OCI-LY3 (cell line): ENCODE results near the gene GNB5.

Experiments used
- H2AFZ ChIP-seq: fragments of 200-600, 300-600 bp; shearing (Covaris generic); 2 replicates; pipeline ENCODE4 v1.6.0; 2014; ENCODE audit warnings: antibody characterized with exemption, low read depth, low read length
- H3K27ac ChIP-seq: fragments of 200-600, 300-600 bp; sonication (generic); 2 replicates; pipeline ENCODE4 v1.5.1; 2014; ENCODE audit warnings: mild to moderate bottlenecking, low read length, moderate library complexity, mixed read lengths
- H3K27me3 ChIP-seq: fragments of 200-600, 300-600 bp; sonication (generic); 2 replicates; pipeline ENCODE4 v1.6.1; 2014; ENCODE audit warnings: low read depth, low read length, mixed read lengths
- H3K36me3 ChIP-seq: fragments of 200-600, 300-600 bp; sonication (generic); replicated peaks from 2 replicates; pipeline ENCODE3; 2014; ENCODE audit warnings: low read depth, low read length, mixed read lengths
- H3K4me1 ChIP-seq: fragments of 300-600, 200-600 bp; sonication (generic); 2 replicates; pipeline ENCODE4 v1.6.1; 2014; ENCODE audit warnings: low read length, mixed read lengths
- H3K4me2 ChIP-seq: fragments of 200-600, 300-600 bp; sonication (generic); 2 replicates; pipeline ENCODE4 v1.6.1; 2014; ENCODE audit warnings: low read length, mixed read lengths
- H3K4me3 ChIP-seq: fragments of 300-600, 200-600 bp; sonication (generic); 2 replicates; pipeline ENCODE4 v1.5.1; 2014; ENCODE audit warnings: antibody characterized with exemption, mild to moderate bottlenecking, low read length, moderate library complexity
- H3K79me2 ChIP-seq: fragments of 300-600, 200-600 bp; shearing (Covaris generic); 2 replicates; pipeline ENCODE4 v1.6.1; 2014; ENCODE audit warnings: mild to moderate bottlenecking, low read length, mixed read lengths
- H3K9ac ChIP-seq: fragments of 300-600, 200-600 bp; shearing (Covaris generic); 2 replicates; pipeline ENCODE4 v1.6.0; 2014; ENCODE audit warnings: mild to moderate bottlenecking, low read length, moderate library complexity
- H3K9me3 ChIP-seq: fragments of 200-600, 300-600 bp; shearing (Covaris generic); 2 replicates; pipeline ENCODE4 v1.6.1; 2014; ENCODE audit warnings: low read length, mixed read lengths; ENCODE audit not compliant: insufficient read depth
- H4K20me1 ChIP-seq: fragments of 200-600, 300-600 bp; sonication (generic); 2 replicates; pipeline ENCODE4 v1.6.1; 2016; ENCODE audit warnings: low read length, mixed read lengths; ENCODE audit not compliant: insufficient read depth
- CTCF ChIP-seq: fragments of 200-600, 300-600 bp; sonication (generic); IDR thresholded peaks from 2 replicates; pipeline ENCODE4 v1.5.1; 2014; ENCODE audit warnings: antibody characterized with exemption, low read length, low read depth
- EZH2phosphoT487 ChIP-seq: fragments of 200-600 bp; shearing (Covaris generic); IDR thresholded peaks from 2 replicates; pipeline ENCODE4 v1.6.1; 2018; ENCODE audit warnings: antibody characterized with exemption, mixed run types, low read depth

Gene GNB5

GRCh38 chr15:52112203-52112750 lies 78.9 kb downstream of the GNB5 start:
- H3K4me3 ChIP-seq: peak overlapping the region; percentile 36
- H4K20me1 ChIP-seq: no peaks in the 10 kb centered on the region
- H3K4me2 ChIP-seq: peak overlapping the region; percentile 39
- H3K27me3 ChIP-seq: no peaks in the 10 kb centered on the region
- H3K36me3 ChIP-seq: no peaks in the 10 kb centered on the region
- no peaks in the 10 kb centered on the region for H3K79me2 ChIP-seq
- H3K4me1 ChIP-seq: peaks cover 38% of the 10 kb centered on the region
- H3K9ac ChIP-seq: peak overlapping the region; percentile 43; the same call in 1 of the 2 replicates
- H3K9me3 ChIP-seq: no peaks in the 10 kb centered on the region
- no peak overlapping the region for H2AFZ ChIP-seq
- peak overlapping the region; percentile 96; the same call in 1 of the 2 replicates for H3K27ac ChIP-seq
- TF ChIP-seq EZH2phosphoT487 (no peak), CTCF (no peak)

GRCh38 chr15:52111517-52112202 lies 79.5 kb downstream of the GNB5 start:
- Histone ChIP-seq H3K9me3 (no peaks in the 10 kb centered on the region), H3K79me2 (no peaks in the 10 kb centered on the region), H3K4me2 (peak overlapping the region; percentile 39), H4K20me1 (no peaks in the 10 kb centered on the region), H3K27me3 (no peaks in the 10 kb centered on the region), H3K9ac (peak overlapping the region; percentile 43; the same call in 1 of the 2 replicates), H3K27ac (peak overlapping the region; percentile 96), H3K36me3 (no peaks in the 10 kb centered on the region), H3K4me1 (peaks cover 38% of the 10 kb centered on the region), H3K4me3 (peak overlapping the region; percentile 36), H2AFZ (no peak overlapping the region)
- no peak for TF ChIP-seq EZH2phosphoT487
- TF ChIP-seq CTCF: no peak

GRCh38 chr15:52109559-52110451 lies 81.4 kb downstream of the GNB5 start:
- TF ChIP-seq CTCF (no peak), EZH2phosphoT487 (no peak)
- H3K27me3 ChIP-seq: no peaks in the 10 kb centered on the region

GRCh38 chr15:52107238-52107637 lies 84.0 kb downstream of the GNB5 start:
- H3K4me3 ChIP-seq: no peak overlapping the region
- H3K36me3 ChIP-seq: no peaks in the 10 kb centered on the region
- no peaks in the 10 kb centered on the region for H4K20me1 ChIP-seq
- H3K9ac ChIP-seq: peak overlapping the region; percentile 34; the same call in 1 of the 2 replicates
- no peaks in the 10 kb centered on the region for H3K79me2 ChIP-seq
- H3K4me2 ChIP-seq: peak overlapping the region; percentile 6; the same call in 1 of the 2 replicates
- H3K9me3 ChIP-seq: no peaks in the 10 kb centered on the region
- H3K27me3 ChIP-seq: no peaks in the 10 kb centered on the region
- H2AFZ ChIP-seq: no peak overlapping the region
- H3K27ac ChIP-seq: peak overlapping the region; percentile 96
- peaks cover 26% of the 10 kb centered on the region for H3K4me1 ChIP-seq
- TF ChIP-seq CTCF (no peak), EZH2phosphoT487 (no peak)

More at GRCh38 chr15:52109559-52110451, 81.4 kb downstream of the GNB5 start:
- Histone ChIP-seq H3K9ac (peak overlapping the region; percentile 93), H4K20me1 (no peaks in the 10 kb centered on the region), H3K27ac (peak overlapping the region; percentile 96), H3K9me3 (no peaks in the 10 kb centered on the region), H3K4me2 (peak overlapping the region; percentile 98), H3K4me3 (peak overlapping the region; percentile 71), H3K4me1 (peaks cover 27% of the 10 kb centered on the region), H3K79me2 (no peaks in the 10 kb centered on the region), H3K36me3 (no peaks in the 10 kb centered on the region), H2AFZ (no peak overlapping the region)
